Measurements from ENCODE around the gene CBFA2T2.

CBFA2T2 gene

GRCh38 chr20:33669873-33670640 is 180.2 kb downstream of the CBFA2T2 start:
- DNase-seq: no peak

GRCh38 chr20:33670715-33671499 is 181.0 kb downstream of the CBFA2T2 start:
- DNase-seq: no peak

- DNase-seq: no peak
These were observed 181.8 kb downstream of the CBFA2T2 start for GRCh38 chr20:33671573-33672288.

- DNase-seq: no peak
These were observed 182.7 kb downstream of the CBFA2T2 start for GRCh38 chr20:33672426-33673113.

GRCh38 chr20:33673114-33673409 is 183.2 kb downstream of the CBFA2T2 start:
- DNase-seq: no peak

- DNase-seq: no peak
These were observed 183.8 kb downstream of the CBFA2T2 start for GRCh38 chr20:33673410-33674293.

GRCh38 chr20:33674294-33675135 is 184.6 kb downstream of the CBFA2T2 start, which contains the start of gene NECAB3:
NECAB3 (minus strand) TSS chr20:33674428; CDS start chr20:33674352, 76 bp downstream.
- DNase-seq: peak; percentile 71

GRCh38 chr20:33675136-33675959 is 185.5 kb downstream of the CBFA2T2 start:
- DNase-seq: no peak

- DNase-seq: no peak
These were observed 186.2 kb downstream of the CBFA2T2 start for GRCh38 chr20:33676121-33676520.

- no peak for DNase-seq
These were observed 187.1 kb downstream of the CBFA2T2 start for GRCh38 chr20:33676652-33677645.

GRCh38 chr20:33677991-33678702 is 188.3 kb downstream of the CBFA2T2 start:
- DNase-seq: no peak

GRCh38 chr20:33679758-33680485 is 190.0 kb downstream of the CBFA2T2 start:
- peak; percentile 68 for DNase-seq

- DNase-seq: no peak
These were observed 190.8 kb downstream of the CBFA2T2 start for GRCh38 chr20:33680686-33681085.

GRCh38 chr20:33681288-33681687 is 191.4 kb downstream of the CBFA2T2 start:
- no peak for DNase-seq

GRCh38 chr20:33681728-33682353 is 191.9 kb downstream of the CBFA2T2 start:
- DNase-seq: no peak

GRCh38 chr20:33684533-33685327 is 194.8 kb downstream of the CBFA2T2 start:
- no peak for DNase-seq

All from CD4-positive, alpha-beta T cell treated with Interleukin-10 for 1 hour (primary cell).